Superior temporal gyrus (tissue), 1 donor: ENCODE measurements around the gene ATG5.
"Not testable (repeated sequence)": the region's sequence is repeated elsewhere in the genome, so short reads cannot be mapped to it uniquely, and the experiment has no call there.

Experiments
- DNase-seq: peaks from one replicate; pipeline ENCODE4 v3.0.0-alpha.2; 2016; ENCODE audit errors: extremely low spot score

ATG5 gene

DNA sequence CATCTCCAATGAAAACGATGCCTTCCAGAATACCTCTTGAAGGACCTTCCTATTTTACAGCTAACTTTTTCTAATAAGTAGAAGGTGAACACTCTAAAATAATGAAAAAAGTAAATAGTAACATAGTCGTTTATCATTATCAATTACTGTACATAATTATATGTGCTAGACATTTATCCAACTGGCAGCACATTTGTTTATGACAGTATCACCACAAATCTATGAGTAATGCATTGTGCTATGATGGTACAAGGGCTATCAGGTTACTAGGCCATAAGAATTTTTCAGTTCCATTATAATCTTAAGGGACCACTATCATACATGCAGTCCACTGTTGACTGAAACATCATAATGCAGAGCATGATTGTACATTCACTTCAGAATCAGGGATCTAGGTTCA is 68.4 kb downstream of the ATG5 start:
- DNase-seq, result no peak

- DNase-seq, result no peak
Observed at GRCh38 chr6:106256201-106256968, 69.2 kb downstream of the ATG5 start.

DNA sequence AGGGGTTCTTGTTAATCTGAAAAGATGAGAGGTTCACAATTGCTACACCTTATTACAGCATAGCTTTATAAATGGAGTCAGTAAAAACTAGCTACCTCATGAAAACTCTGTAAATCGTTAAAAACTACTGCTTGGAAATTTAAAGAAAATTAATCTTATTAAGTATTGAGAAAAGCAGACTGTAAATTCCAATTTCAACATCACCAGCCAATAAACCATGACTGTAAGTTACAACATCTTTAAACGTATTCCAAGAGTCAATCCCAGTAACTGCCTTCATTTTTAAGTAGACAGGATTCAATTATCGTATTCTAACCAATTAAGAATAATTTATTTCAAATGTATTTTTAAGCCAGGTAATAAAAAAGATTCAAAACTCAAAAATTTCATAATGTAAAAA is 70.3 kb downstream of the ATG5 start:
- no peak for DNase-seq

DNA sequence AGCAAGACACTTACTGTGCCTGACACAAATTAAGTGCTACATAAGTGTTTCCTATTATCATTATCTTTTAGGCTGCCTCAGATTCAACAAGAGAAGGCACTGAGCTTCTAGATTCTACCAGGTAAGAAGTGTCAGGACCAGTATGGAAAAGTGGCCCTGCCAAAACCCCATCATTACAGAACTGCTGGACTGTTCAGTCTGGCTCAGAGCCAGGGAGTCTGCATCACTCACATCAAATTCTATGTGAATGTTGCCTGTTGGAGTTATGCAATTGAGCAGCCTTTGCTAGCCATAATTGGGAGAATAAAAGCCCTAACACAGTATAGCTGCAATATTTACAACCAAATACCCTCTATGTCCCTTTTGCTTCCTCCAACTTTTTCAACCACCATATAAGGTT is 70.9 kb downstream of the ATG5 start:
- DNase-seq, result no peak

- DNase-seq, result no peak
Observed at GRCh38 chr6:106253731-106254130, 71.8 kb downstream of the ATG5 start.

- no peak for DNase-seq
Observed at GRCh38 chr6:106253172-106253571, 72.4 kb downstream of the ATG5 start.

DNA sequence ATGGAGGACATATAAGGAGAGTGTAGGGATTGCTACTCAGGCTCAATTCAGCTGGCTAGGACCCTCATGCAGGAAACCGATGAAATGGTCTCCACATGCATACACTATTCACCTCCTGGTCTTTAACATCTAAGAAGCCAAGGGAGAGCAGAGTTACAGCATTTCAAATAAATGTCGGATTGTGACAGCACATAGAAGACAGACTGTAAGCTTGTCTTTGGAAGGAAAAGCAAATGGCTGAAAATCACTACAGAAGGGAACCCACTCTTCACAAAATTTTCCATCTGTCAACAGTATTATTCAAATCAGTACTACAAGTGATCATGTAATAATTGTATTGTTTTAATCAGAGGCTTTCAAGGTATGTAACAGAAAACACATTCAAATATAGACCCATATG is 72.9 kb downstream of the ATG5 start:
- DNase-seq, result no peak

DNA sequence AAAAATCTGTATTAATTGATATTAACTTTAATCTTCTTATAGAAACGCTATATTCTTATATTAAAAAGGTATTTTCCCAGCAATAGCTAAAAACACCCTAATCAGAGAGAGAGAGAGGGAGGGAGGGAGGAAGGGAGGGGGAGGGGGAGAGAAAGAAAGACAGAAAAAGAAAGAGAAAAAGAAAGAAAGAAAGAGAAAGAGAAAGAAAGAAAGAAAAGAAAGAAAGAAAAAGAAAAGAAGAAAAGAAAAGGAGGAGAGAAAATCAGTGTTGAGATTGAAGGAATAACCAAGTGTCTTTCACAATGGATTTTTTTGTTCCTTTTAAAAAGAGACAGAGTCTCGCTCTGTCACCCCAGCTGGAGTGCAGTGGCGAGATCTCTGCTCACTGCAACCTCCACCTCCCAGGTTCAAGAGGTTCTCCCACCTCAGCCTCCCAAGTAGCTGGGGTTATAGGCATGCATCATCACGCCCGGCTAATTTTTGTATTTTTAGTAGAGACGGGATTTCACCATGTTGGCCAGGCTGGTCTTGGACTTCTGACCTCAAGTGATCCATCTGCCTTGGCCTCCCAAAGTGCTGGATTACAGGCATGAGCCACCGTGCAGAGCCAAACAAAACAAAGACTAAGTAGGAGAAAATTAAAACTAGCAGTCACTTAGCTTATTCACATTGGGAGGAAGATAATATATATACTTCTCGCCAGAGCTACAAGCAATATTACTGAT is 73.9 kb downstream of the ATG5 start:
- DNase-seq, result not testable (repeated sequence)

DNA sequence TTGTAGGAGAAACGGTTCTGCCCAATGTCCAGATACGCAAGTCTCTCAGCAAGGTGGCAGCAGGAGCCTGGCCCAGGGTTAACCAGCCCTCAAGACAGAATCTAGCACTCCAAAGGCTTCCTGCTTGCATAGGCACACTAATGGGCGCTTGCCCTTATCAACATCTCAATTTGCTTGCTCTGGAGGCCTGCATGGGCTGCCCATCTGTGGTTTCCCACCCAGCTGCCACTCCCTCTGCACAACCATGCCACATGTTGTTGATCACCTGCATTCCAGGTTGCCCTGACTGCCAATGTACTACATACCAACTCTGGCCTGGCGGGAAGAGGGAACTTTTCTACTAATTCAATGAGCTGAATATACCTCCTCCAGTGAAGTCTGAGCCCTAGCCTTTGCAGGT is 74.6 kb downstream of the ATG5 start:
- no peak for DNase-seq

GRCh38 chr6:106249658-106250057 is 75.9 kb downstream of the ATG5 start:
- DNase-seq, result no peak

GRCh38 chr6:106247733-106248132 is 77.8 kb downstream of the ATG5 start:
- DNase-seq, result no peak

GRCh38 chr6:106247293-106247692 is 78.3 kb downstream of the ATG5 start:
- DNase-seq, result no peak

DNA sequence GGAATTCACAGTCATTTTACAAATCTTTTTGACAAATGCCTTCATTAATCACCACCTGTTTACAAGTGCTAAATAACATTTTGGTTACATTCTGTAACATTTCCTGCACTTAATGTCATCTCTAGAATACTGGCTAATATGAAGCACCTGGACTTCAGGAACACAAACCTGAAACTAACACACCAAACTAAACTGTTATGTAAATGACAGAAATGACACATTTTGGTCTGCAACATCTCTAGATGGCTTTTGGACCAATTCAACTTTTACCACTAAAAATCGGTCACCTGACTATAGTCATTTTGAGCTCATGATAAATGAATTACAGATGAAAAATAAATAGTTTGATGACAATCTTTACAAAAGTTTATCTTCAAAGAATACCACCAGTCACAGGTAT is 80.6 kb downstream of the ATG5 start:
- no peak for DNase-seq

- no peak for DNase-seq
Observed at GRCh38 chr6:106244521-106244920, 81.0 kb downstream of the ATG5 start.

- DNase-seq, result no peak
Observed at GRCh38 chr6:106243261-106243660, 82.3 kb downstream of the ATG5 start.

- DNase-seq, result no peak
Observed at GRCh38 chr6:106241498-106241897, 84.1 kb downstream of the ATG5 start.

DNA sequence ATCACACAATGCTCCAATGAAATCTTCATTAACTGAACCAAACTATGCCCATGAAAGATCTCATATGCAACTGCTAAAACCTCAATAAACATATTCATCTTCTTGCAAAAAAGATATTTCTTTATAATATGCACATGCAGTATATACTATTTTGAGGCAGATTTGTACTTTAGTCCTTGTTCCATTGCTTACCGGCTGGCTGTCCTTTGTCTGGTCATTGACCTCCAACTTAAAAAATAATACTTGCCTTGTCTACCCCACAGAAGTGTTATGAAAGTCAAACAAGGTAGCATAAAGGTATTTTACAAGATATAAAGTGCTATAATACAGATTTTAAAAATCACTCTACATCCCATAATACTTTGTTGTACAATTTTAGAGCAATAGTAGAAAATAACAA is 88.3 kb downstream of the ATG5 start:
- no peak for DNase-seq

- DNase-seq, result not testable (repeated sequence)
Observed at GRCh38 chr6:106229876-106230445, 95.6 kb downstream of the ATG5 start.

GRCh38 chr6:106227612-106228507 is 97.7 kb downstream of the ATG5 start:
- DNase-seq, result no peak

- no peak for DNase-seq
Observed at GRCh38 chr6:106226676-106227075, 98.9 kb downstream of the ATG5 start.

GRCh38 chr6:106225581-106225980 is 100.0 kb downstream of the ATG5 start:
- DNase-seq, result no peak
